DMS79 (cell line): Measurements from ENCODE around the gene CHCHD6.

Experiments
- DNase-seq: peaks from one replicate; lab custom pipeline; 2025; lab: John Stamatoyannopoulos, UW

CHCHD6 gene

DNA sequence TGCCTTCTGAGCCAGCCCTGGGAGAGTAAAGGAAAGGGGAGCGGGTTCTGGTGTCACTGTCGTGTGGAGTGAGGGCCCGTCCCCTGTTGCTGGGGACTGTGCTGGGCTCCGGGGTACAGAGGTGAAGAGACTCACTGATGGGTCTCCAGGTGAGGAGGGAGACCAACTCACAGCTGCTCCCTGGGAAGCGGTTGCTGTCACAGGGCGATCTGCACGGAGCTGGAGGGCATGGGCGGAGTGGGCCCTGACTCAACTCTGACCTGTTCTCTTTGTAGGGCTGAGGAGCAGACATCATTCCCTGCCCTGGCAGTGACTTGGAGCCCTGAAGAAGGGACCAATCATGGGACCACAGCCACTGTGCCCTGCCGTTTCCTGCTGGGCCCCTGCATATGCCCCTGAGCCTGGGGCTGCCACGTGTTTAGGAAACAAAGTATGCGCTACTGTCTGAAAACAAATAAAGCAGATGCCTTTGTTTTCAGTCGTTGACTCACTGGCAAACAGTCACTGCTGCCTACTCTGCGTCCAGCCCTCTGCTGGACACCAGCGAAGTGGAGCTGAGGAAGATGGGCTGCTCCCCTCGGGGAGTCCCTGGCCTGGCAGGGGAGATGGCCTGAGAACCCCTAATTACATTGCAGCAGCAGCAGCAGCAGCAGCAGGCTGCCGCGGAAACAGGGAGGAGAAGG is 256.0 kb downstream of the CHCHD6 start:
- no peak for DNase-seq

DNA sequence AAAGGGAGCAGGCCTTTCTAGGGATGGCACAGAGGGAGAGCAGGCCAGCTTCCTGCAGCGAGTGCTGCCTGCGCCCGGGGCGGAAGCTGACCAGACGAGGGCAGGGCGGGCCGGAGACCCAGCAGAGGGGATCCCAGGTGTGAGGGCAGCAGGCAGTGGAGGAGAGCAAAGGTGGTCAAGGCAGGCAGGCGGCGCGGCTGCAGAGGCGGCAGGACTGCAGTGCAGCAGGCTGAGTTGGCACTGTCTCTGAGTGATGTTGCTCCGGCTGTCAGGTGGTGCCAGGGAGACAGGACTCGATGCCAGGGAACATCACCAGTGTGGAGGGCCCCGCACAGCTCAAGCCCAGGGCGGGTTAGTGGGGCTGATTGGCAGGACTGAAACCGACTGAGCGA is 256.6 kb downstream of the CHCHD6 start:
- no peak for DNase-seq

DNA sequence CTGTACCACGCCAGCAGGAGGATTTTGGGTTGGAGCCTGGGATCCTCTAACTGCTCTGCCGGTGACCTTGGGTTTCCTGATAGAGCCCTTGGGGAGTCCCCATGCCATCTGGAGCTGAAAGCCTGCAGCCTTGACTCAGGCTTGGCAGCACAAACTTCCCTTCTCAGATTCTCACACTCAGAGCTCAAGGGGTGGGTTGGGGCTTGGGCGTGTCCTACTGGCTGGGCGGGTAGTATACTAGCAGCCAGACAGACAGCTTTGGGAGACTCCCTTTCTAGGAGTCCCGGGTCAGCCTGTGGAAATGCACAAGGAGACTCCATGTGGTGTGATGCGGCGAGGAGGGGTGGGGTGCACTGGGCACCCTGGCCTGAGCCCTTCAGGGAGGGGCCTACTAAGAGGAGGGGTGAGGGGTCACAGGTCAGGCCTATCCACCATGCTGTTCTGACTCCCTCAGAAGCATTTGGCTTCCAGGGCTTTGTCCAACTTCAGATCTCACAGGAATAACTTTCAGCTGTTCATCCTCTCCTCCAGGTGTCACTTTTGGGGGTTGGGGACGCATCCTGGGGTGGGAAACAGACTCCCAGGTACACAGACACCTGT is 257.3 kb downstream of the CHCHD6 start:
- no peak for DNase-seq

DNA sequence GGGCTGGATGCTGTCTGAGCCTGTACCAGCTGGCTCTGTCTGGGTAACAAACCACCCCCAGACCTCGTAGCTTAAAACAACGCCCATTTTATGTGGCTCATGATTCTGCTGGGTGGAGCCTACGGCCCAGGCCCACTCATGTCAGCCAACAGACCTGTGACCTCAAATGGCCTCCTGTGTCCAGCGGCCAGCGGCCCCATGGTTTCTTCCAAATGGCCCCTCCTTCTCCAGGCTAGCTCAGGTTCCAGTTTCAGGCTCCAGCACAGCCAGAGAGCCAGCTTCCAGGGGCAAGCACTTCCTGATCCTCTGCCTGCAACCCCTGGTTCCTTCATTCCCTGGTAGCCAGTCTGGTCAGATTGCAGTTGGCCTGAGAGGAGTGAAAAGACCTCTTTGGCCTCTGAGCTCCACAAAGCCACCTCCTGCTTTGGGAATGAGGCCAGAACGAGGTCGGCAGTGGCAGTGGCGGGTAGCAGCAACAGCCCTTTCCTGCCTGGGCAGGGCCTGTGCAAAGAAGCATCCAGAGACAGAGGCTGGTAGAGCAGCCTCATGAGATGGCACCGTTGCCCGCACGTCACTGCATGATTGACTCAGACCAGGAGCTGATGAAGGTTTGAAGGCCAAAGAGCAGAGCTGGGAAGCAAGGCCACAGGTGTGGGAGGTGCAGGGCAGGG is 257.9 kb downstream of the CHCHD6 start:
- DNase-seq = no peak

DNA sequence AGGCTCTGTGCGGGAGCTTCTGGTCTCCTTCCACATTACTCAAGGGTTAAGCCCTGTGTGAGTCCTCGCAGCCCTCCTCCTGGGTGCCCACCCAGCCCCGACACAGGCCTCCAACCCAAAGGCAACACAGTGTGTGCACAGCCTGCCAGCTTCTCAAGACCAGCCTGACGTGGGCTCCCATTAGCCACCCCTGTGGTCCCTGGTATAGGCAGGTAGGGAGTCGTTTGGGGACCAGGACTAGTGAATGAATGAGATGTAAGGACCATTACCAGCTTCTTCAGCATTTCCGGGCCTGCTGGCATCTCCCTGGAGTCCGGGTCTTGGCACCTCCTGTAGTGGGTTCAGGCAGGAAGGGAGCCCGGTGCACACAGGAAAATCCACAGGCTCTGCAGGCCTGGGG is 258.7 kb downstream of the CHCHD6 start:
- DNase-seq = no peak

DNA sequence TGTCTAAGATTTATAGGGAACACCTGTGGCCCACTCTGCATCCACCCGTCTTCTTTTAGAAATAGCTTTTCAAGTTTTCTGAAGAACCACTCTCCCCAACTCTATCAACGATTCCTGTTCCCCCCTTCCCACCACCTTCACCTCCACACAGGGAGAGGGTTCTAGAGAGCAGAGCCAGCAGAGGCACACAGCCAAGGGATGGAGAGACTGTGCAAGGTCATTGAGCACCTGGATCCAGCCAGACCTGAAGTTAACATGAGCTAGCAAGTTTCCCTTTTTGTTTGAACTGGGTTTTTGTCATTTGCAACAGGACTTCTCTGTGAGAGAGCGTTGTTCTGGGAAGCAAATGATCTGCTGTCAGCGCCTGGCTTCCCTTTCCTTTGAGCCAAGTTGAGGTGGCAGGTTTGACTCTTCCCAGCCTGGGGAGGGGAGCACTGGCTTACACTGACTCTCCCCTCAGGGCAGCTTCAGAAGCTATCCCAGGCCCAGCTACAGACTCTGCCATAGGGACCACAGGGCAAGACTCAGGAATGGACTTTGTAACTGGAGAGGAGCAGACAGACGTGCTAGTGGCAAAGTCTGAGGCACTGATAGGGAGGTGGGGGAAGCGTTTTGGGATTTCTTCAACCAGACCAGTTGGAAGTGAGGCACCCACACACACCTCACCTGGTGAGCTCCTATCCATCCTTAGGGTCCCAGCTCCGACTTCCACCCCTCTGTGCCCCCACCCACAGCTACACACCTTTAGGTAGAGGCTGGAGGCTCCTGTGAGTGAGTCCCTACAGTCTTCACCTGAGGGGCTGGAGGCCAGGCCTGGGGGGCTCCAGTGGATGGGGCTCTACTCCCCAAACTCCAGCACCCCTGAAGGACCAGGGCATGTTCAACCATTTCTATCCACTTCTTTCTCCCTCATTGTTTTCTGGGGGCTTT is 259.5 kb downstream of the CHCHD6 start:
- DNase-seq = no peak

DNA sequence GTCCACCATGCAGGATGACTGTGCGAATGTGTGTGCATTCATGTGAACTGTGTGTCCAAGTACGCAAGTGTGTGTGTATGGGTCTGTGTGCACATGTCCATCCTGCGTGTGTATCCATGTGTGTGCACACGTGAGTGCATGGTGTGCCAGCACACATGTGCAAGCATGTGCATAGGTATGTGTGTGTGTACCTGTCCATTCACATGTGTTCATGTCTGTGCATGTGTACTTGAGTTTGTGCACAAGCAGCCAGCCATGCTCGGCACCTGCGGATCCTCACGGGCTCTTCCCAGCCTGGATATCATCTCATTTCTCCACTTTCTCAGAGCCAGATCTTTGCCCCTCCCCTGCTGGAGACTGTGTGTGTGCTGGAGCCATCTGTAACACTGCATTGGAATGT is 260.2 kb downstream of the CHCHD6 start:
- no peak for DNase-seq

DNA sequence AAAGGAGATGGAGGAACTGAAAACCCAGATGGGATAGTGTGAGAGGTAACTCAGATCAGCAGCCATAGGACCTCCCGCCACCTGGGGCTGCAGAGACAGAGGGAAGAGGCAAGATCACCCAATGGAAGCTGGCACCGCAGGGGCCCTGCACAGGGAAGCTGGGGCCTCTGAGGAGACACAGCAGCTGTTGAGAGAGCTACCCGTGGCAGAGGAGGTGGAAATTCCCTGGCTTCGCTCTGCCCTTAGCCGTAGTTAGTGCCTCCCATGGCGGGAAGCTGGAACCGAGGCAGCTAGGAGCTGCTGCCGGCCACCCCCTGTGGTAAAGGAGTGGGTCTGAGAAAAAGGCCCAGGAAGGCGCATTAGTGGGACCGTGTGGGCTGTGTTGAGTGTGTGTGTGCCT is 260.9 kb downstream of the CHCHD6 start:
- DNase-seq = no peak

DNA sequence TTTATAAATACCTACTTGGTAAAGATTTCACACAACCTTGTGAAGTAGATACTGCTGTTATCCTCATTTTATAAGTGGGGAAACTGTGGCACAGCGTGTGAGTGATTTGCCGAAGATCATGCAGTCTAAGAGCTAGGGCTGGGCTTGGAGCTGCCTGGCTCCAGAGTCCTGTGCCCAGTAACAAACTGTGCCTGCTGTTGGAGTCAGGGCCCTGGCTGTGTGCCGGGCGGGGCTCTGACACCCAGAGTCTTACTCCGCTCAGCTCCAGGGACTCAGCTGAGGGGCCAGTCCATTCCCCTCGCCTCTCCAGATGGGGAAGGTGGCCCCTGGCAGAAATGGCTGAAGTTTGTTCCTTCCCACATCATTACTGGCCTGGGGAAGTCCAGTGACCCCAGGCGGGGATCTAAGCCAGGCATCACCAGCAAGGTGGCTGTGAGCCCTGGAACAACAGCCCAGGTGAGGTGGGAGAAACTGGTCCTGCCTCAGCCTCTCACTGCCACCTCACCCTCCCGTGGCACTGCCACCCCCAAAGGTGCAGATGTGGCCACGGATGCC is 261.6 kb downstream of the CHCHD6 start:
- no peak for DNase-seq

DNA sequence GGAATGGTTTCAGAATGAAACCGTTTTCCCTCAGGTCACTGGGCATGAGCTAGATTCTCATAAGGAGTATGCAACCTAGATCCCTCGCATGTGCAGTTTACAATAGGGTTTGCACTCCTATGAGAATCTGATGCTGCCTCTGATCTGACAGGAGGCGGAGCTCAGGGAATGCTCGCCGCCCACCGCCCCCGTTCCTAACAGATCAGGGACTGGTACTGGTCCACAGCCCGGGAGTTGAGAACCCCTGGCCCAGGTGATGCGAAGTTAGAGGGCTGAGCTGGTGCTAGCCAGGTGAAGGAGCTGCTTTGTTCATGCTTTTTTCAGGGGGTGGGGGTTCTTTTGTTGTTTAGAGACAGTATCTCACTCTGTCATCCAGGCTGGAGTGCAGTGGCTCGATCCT is 263.3 kb downstream of the CHCHD6 start:
- no peak for DNase-seq

DNA sequence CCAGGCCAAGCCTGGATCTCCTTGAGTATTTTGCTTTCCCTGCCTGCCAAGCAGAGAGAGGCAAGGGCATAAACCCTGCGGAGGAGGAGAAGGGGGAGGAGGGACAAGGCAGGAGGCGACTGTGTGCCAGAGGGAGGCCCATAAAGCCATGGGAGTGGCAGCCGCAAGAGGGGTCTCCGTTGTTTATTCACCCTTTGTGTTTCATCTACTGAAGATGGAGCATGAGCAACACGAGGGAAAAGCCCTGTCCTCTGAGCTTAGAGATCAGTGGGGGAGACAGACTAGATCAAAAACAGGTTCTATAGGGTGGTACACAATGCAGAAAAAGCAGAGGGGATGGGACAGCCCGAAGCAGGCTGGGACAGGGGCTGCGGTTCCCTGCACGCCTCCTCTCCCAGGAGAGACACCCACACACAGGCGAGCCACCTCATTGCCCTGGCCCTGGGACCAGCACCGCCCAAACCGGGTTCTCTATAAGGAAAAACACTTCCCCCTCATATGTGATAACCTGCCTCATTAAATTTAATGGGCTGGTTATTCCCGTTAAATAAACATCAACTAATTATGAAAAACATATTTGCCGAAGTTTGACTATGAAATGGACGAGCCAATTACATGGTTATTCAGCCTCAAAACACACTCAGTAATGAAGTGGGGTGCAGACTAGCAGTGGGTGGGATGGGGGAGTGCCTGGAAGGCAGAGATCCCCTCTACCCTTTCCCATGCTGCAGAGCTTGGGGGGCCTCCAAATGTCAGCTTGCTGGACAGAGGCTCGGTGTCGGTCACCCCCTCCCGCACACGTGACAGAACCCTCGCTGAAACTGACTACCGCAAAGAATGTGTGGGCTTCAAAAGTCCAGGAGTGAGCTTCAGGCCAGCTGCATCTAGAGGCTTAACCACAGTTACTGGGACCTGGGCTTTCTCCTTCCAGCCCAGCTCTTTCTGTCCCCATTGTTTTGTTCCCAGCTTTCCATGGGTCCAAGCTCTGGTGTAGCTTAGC is 264.7 kb downstream of the CHCHD6 start:
- DNase-seq = no peak

DNA sequence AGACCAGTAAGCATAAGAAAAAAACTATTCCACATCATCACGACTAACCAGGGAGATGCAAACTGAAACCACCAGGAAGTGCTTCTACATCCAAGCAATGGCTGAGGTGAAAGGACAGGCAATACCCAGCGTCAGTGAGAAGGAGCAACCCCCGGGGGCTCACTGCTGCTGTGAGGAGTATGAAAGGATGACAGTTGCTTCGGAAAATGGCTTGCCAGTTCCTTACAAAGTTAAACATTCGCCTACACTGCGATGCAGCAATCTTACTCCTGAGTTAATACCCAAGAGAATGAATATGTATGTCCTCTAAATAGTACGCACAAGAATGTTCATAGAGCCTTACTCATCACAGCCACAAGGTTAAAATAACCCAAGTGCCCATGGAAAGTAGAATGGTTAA is 265.5 kb downstream of the CHCHD6 start:
- DNase-seq = no peak

DNA sequence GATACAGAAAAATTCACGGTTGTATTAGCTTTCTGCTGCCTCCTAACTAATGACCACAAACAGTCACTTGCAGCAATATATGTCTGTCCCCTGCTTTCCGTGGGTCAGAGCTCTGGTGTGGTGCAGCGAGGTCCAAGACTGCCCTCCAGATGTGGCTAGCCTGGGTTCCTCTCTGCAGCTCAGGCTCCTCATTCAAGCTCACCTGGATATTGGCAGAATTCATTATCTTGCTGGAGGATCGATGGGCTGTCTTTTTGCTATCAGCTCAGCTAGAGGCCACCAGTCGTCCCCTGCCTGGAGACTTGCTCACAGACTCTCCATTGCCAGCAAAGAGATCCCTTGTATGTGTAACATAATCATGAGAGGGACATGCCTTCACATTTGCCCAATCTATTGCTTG is 266.1 kb downstream of the CHCHD6 start:
- DNase-seq = no peak

DNA sequence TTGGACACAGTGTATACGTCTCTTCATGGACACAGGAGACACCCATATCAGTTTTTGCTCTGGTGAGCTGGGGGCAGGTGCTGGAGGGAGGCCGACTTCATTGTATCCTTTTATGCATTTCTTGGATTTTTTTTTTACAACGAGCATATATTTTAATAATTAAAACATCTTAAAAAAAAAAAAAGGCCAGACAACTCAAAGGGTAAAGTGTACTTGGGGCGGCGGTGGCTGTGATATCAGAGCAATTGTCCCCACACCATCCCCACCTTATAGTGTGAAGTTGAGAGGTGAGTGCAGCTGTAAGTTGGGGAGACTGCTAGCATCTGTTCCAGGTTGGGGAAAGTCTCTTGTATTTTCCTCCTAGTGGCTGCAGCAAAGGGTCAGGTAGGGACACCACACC is 266.9 kb downstream of the CHCHD6 start:
- DNase-seq = no peak

DNA sequence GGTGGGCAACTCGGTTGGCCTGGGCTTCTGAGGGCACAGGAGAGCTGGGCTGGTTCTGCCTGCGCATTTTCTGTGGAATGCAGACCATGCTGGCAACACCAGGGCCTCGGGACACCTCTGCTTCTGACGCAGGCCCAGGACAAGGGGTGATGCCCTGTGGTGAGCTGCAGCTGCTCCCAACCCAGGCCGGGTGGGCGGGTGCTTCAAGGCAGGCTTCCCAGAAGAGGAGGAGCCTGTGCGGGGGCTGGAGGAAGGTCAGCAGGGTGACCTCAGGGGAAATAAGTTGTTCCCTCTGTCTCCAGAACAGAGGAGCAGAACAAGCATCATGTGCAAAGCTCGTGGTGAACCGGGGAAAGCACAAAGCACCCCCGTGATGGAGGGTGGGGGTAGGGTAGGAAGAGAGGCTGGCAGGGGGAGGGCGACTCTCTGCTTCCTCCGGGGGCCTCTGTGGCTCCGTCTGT is 267.9 kb downstream of the CHCHD6 start:
- DNase-seq = no peak

DNA sequence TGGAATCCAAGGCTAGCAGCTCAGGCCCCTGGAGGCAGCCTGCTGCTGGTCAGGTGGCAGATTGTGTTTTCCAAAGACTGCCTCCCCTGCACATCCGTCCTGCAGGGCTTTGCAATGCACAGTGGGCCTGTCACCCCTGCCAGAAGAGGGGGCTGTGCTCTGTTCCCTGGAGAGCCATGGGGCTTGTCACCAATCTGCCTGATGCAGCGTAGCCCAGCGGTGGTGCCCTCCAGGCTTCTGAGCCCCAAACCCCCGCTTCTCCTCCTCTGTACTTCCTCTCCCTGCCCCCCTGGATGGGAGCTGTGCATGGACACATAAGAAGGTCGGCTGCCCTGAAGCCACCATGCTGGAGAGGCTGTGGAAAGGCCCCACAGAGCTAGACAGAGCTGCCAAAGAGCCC is 268.8 kb downstream of the CHCHD6 start:
- no peak for DNase-seq

DNA sequence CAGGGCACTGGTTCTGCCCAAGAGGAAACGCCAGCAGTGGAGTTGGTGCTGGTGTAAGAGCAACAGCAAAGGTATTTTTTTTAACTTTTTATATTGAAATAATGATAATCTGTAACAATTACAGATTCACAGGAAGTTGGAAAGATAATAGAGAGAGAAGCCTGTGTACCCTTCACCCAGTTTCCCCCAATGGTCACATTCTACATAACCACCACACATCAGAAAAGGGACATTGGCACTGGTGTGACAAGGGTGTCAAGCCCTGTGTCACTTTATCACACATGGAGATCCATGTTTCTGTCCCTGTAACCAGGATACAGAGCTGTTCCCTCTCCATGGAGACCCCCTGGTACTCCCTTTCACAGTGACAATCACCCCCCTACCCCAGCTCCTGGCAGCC is 269.8 kb downstream of the CHCHD6 start:
- no peak for DNase-seq

DNA sequence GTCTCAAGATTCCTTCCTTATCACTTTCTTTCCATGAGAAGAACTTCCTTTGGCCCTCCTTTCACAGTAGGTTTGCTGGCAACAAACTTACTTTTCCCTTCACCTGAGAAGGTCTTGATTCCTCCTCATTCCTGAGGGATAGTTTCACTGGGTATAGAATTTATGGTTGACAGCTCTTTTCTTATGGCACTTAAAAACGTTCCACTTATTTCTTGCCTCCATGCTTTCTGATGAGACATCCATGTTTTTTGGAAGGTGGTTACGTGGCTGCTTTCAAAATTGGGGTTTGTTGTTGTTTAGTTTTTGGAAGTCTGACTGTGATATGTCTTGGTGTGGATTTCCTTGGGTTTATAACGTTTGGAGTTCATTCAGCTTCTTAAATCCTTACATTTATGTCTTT is 270.7 kb downstream of the CHCHD6 start:
- DNase-seq = no peak

DNA sequence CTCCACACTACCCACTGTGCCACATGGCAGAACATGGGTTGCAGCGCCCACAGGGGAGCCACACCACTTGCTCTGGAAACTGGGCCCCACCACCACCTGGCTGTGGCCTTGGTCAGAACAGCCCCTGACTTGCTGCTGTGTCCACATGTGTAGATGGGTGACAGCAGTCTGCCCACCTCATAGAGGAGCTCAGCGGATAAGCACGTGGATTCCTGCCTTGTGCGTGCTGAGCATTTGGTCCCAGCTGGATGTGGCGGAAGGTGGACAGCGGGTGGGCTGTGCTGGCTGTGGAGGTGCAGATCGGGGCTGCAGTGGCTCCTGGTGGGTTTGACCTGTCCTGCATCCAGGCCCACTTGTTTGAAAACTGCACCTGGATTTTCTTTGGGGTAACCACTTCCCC is 272.9 kb downstream of the CHCHD6 start:
- no peak for DNase-seq

DNA sequence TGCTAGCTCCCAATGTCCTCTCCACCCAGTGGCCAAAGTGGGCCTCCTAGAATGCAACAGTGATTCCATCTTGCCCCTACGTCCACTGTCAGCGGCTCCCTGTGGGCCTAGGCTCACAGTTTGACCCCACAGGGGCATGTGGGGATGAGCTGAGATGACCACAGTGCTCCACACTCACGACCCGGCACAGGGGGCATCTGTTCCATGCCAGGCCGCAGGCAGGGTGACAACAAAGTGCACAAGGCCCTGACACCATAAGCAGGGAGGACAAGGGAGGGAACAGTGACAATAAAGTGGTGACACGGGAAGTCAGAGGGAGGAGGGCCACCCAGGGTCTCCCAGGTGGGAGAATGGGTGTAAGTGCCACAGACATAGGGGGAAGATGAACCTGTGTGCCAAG is 273.8 kb downstream of the CHCHD6 start:
- DNase-seq = no peak

DNA sequence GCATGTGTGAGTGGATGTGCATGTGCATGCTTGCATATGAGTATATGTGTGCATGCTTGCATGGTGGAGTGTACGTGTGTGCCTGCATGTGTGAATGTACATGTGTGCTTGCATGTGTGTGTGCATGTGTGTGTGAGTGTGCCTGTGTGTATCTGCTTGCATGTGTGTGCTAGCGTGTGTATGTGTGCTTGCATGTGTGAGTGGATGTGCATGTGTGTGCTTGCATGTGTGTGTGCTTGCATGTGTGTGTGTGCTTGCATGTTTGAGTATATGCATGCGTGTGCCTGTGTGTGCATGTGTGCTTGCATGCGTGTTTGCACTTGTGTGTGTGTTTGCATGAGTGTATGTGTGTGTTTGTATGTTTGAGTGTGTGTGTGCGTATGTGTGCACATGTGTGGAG is 274.3 kb downstream of the CHCHD6 start:
- DNase-seq = no peak
